ENCODE data around the gene MFAP4.

The MFAP4 gene

DNA sequence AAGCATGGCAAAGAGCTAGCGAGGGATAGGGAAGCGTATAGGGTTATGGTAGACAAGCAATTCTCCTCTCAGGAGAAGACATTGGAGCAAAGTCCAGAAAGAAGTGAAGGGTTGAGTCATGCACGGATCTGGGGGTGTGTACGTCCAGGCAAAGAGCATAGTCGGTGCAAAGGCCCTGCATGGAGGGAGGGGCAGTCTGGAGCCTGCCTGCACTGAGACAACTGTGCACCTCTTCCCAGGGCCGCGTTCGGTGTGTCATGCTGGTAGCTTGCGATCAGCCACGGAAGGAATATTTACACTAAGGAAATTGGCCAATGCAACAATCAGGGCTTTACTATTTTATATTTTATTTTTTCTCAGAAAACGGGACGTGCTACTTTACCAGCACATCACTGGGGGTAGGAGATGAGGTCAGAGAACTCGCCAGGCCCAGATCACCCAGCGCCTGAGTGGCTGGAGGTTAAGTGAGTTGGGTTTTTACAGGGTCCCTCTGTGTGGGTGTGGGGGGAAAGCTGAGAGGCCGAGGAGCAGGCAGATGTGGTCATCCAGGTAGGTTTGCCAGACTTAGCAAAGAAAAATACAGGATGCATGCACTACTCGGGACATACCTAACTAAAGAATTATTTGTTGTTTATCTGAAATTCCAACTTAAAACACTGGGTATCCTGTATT, 17.7 kb downstream of the MFAP4 start:
- ATAC-seq (replicated peaks; ENCODE audit: extremely low read depth, poor library complexity, severe bottlenecking) (no peak), DNase-seq (ENCODE audit: low spot score in 2 of 2) (no peak)
- peaks cover 43% of the 10 kb centered on the region for H3K4me1 Mint-ChIP-seq
- H3K27me3 Mint-ChIP-seq, result no peaks in the 10 kb centered on the region
- H3K4me3 Mint-ChIP-seq, result peak overlapping the region; percentile 78
- peaks cover 2% of the 10 kb centered on the region for H3K36me3 Mint-ChIP-seq (ENCODE audit: insufficient read depth)
- peak overlapping the region; percentile 95 for H3K27ac Mint-ChIP-seq (ENCODE audit: low read depth)
- H3K9me3 Mint-ChIP-seq, result no peaks in the 10 kb centered on the region

GRCh38 chr17:19368229-19368628, 18.8 kb downstream of the MFAP4 start:
- H3K9me3 Mint-ChIP-seq, result no peaks in the 10 kb centered on the region
- DNase-seq (ENCODE audit: low spot score in 2 of 2), result no peak
- H3K4me3 Mint-ChIP-seq, result peak overlapping the region; percentile 78
- H3K4me1 Mint-ChIP-seq, result peaks cover 43% of the 10 kb centered on the region
- peak overlapping the region; percentile 75 for H3K27ac Mint-ChIP-seq (ENCODE audit: low read depth)
- no peaks in the 10 kb centered on the region for H3K27me3 Mint-ChIP-seq
- H3K36me3 Mint-ChIP-seq (ENCODE audit: insufficient read depth), result peaks cover 2% of the 10 kb centered on the region
- no peak for ATAC-seq (replicated peaks; ENCODE audit: extremely low read depth, poor library complexity, severe bottlenecking)

GRCh38 chr17:19366637-19366972, 20.4 kb downstream of the MFAP4 start:
- DNase-seq (ENCODE audit: low spot score in 2 of 2) (no peak), ATAC-seq (replicated peaks; ENCODE audit: extremely low read depth, poor library complexity, severe bottlenecking) (no peak)
- Mint-ChIP-seq H3K4me1 (peaks cover 37% of the 10 kb centered on the region), H3K27me3 (no peaks in the 10 kb centered on the region), H3K27ac (ENCODE audit: low read depth) (no peak overlapping the region), H3K36me3 (ENCODE audit: insufficient read depth) (peaks cover 8% of the 10 kb centered on the region), H3K4me3 (no peak overlapping the region), H3K9me3 (no peaks in the 10 kb centered on the region)

DNA sequence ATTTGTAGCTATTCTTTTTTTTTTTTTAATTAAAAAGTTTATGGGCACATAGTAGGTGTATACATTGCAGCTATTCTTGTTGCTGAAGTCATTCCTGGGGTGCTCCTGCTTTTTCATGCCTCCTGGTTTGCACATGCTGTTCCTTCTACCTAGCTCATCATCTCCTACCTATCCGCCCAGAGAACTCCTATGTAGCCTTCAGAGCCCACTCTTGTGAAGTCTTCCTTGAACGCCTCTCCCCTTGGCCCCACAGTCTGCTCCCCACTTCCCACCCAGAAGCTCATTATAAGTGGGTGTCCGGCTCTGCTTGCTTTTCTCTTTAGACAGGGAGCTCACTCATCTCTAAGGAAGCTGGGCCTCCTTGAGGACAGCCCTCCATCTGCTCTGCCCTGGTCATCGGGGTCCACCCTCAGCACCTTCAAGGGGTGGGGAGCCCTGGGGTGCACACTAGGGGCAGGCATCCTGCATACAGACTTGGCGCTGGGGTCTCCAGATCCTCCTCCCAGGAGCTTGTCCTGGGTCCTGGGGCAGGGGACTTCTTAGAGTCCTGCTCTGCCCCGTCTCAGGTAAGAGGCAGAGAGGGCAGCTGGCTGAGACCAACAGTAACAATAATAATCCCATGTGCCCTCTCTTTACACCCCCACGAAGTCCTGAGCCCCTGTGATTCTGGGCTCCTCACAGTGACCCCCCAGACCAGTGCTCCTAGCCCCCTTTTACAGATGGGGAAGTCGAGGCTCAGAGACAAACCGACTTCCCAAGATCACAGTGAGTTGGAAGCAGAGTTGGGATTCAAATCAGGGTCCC, 21.0 kb downstream of the MFAP4 start:
- Mint-ChIP-seq H3K36me3 (ENCODE audit: insufficient read depth) (peaks cover 9% of the 10 kb centered on the region), H3K27ac (ENCODE audit: low read depth) (no peak overlapping the region), H3K4me3 (no peak overlapping the region), H3K4me1 (peaks cover 37% of the 10 kb centered on the region), H3K27me3 (no peaks in the 10 kb centered on the region), H3K9me3 (no peaks in the 10 kb centered on the region)
- ATAC-seq (replicated peaks; ENCODE audit: extremely low read depth, poor library complexity, severe bottlenecking) (no peak), DNase-seq (ENCODE audit: low spot score in 2 of 2) (no peak)

- H3K27me3 Mint-ChIP-seq, result no peaks in the 10 kb centered on the region
- no peaks in the 10 kb centered on the region for H3K9me3 Mint-ChIP-seq
- DNase-seq (ENCODE audit: low spot score in 2 of 2) (no peak), ATAC-seq (replicated peaks; ENCODE audit: extremely low read depth, poor library complexity, severe bottlenecking) (no peak)
- peaks cover 9% of the 10 kb centered on the region for H3K36me3 Mint-ChIP-seq (ENCODE audit: insufficient read depth)
- peaks cover 32% of the 10 kb centered on the region for H3K4me1 Mint-ChIP-seq
- no peak overlapping the region for H3K27ac Mint-ChIP-seq (ENCODE audit: low read depth)
- no peak overlapping the region for H3K4me3 Mint-ChIP-seq
Observed at GRCh38 chr17:19365499-19365817, 21.5 kb downstream of the MFAP4 start.

DNA sequence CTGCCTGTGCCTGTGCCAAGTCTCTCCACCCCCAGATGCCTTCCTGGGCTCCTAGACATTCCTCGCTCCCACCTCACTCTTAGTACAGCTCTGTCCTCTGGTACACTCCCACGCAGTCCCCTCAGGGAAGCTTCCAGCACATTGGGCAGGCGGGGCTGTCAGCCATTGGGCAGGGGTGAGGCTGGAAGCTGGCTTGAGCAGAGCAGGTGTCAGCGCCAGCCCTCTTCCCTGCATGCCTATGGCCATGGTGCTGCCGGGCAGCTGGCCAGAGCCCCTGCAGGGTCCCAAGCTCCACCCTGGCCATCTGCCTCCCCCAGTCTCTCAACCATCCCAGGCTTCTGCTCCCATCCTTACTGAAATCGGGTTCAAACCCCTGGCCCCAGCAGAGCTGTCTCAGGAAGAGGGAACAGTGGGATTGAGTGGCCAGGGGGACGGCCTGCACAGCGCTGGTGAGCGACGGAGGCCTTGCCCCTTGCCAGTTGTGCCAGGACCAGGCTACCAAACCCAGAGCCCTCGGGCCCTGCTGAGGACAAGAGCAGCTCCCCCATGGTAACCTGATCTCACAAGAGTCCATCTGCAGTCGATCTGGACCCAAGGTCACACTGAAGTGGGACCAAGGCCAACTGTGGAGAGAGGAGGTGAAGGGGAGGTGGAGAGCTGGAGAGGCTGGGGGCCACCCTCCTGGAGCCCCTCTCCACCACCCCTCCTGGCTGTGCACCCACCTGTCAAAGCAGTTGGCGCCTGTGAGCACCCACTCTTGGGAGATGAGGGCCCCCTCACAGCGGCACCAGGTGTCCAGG, 22.1 kb downstream of the MFAP4 start:
- Mint-ChIP-seq H3K4me3 (no peak overlapping the region), H3K27me3 (peaks cover under 1% of the 10 kb centered on the region), H3K36me3 (ENCODE audit: insufficient read depth) (peaks cover 9% of the 10 kb centered on the region), H3K9me3 (no peaks in the 10 kb centered on the region), H3K4me1 (peaks cover 27% of the 10 kb centered on the region), H3K27ac (ENCODE audit: low read depth) (no peak overlapping the region)
- no peak for ATAC-seq (replicated peaks; ENCODE audit: extremely low read depth, poor library complexity, severe bottlenecking)
- DNase-seq (ENCODE audit: low spot score in 2 of 2), result no peak

- Mint-ChIP-seq H3K4me3 (no peak overlapping the region), H3K4me1 (peaks cover 13% of the 10 kb centered on the region), H3K27me3 (peaks cover 14% of the 10 kb centered on the region), H3K9me3 (no peaks in the 10 kb centered on the region), H3K27ac (ENCODE audit: low read depth) (no peak overlapping the region), H3K36me3 (ENCODE audit: insufficient read depth) (peaks cover 9% of the 10 kb centered on the region)
- ATAC-seq (replicated peaks; ENCODE audit: extremely low read depth, poor library complexity, severe bottlenecking) (no peak), DNase-seq (ENCODE audit: low spot score in 2 of 2) (no peak)
Observed at GRCh38 chr17:19363460-19364035, 23.4 kb downstream of the MFAP4 start.

DNA sequence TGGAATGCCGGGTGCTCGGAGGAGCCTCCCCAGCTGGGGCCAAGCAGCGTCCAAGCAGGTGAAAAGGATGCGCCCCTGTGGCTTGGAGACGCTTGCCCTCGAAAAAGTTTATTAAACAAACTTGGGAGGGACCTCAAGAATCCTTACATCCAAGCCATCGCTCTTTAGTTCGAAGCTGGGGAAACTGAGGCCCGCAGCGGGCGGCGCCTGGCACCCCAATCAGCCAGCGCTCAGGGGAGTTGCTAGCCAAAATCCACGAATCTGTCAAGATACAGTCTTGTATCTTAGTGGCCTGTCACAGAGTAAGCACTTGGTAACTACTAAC, 23.9 kb downstream of the MFAP4 start:
- H3K4me1 Mint-ChIP-seq, result peaks cover 10% of the 10 kb centered on the region
- peak overlapping the region; percentile 74 for H3K4me3 Mint-ChIP-seq
- no peaks in the 10 kb centered on the region for H3K9me3 Mint-ChIP-seq
- DNase-seq (ENCODE audit: low spot score in 2 of 2) (no peak), ATAC-seq (replicated peaks; ENCODE audit: extremely low read depth, poor library complexity, severe bottlenecking) (no peak)
- peaks cover 19% of the 10 kb centered on the region for H3K27me3 Mint-ChIP-seq
- peak overlapping the region; percentile 79 for H3K27ac Mint-ChIP-seq (ENCODE audit: low read depth)
- H3K36me3 Mint-ChIP-seq (ENCODE audit: insufficient read depth), result peaks cover 9% of the 10 kb centered on the region

DNA sequence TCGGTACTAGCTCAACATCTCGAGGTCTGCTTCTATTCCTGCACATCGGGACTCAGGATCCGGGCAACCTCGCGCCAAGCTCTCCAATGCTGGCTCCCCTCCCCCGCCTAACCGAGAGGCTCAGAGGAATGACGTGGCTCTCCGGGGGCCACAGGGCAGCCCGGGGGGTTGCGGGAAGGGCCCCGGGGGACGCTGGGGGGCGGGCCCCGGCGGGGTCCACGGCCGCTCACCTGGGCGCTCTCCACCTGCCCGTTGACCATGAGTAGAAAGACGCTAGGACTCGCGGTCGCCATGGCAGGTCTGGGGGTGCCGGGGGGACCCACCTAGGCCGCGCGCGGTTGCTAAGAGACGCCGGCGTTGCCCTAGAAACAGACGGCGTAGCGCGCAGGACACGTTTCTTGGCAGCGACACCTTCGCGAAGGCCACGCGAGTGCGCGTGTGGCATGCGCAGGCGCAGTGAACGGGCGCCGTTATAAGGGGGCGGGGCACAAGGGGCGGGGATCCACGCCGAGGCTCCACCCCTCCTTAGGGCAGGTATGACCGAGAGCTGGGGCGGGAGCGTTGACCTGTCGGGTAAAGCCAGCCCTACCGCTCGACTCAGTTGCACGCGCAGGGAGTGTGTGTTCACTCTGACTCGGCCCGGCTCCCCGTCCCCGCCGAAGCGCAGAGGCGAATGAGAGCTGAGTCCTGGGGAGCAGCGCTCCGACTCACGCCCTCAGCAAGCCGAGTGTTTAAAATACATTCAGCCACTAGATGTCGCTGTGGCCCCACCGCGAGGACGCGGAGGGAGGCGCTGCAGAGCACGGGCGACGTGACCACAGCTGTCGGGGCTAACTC, 24.5 kb downstream of the MFAP4 start, which contains the start of gene B9D1:
B9D1 (minus strand) TSS at position 447 of the 837 bp plus-strand sequence; CDS start at position 293, 154 bp downstream.
- Mint-ChIP-seq H3K36me3 (ENCODE audit: insufficient read depth) (peaks cover 10% of the 10 kb centered on the region), H3K4me1 (peaks cover 10% of the 10 kb centered on the region), H3K9me3 (no peaks in the 10 kb centered on the region), H3K27me3 (peaks cover 22% of the 10 kb centered on the region), H3K4me3 (peak within 1 kb of the TSS; percentile 74), H3K27ac (ENCODE audit: low read depth) (peak within 1 kb of the TSS; percentile 79)
- ATAC-seq (replicated peaks; ENCODE audit: extremely low read depth, poor library complexity, severe bottlenecking) (peak; percentile 85), DNase-seq (ENCODE audit: low spot score in 2 of 2) (peak; percentile 90 to 91)

- ATAC-seq (replicated peaks; ENCODE audit: extremely low read depth, poor library complexity, severe bottlenecking) (no peak), DNase-seq (ENCODE audit: low spot score in 2 of 2) (no peak)
- Mint-ChIP-seq H3K36me3 (ENCODE audit: insufficient read depth) (peaks cover 12% of the 10 kb centered on the region), H3K4me3 (peak overlapping the region; percentile 74), H3K9me3 (no peaks in the 10 kb centered on the region), H3K4me1 (peaks cover 10% of the 10 kb centered on the region), H3K27ac (ENCODE audit: low read depth) (peak overlapping the region; percentile 79), H3K27me3 (peaks cover 22% of the 10 kb centered on the region)
Observed at GRCh38 chr17:19361944-19362276, 25.1 kb downstream of the MFAP4 start.

DNA sequence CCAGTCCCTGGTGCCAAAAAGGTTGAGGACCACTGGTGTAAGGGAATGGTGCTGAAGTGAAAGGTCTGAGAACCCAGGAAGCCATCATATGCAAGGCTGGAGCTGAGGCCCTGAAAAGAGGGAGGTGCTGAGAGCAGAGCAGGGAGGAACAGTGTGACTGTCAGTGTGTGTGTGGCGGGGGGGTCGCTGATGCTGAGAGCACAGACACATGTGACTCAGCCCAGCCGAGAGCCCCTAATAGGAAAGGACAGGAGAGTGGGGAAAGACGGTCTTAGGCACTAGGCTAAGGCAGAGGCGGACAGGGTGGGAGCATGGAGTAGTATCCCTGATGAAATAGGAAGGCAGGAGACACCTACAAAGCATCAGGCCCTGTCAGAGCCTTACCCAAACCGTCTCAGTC, 25.7 kb downstream of the MFAP4 start:
- Mint-ChIP-seq H3K27me3 (peaks cover 22% of the 10 kb centered on the region), H3K4me3 (peak overlapping the region; percentile 74)

DNA sequence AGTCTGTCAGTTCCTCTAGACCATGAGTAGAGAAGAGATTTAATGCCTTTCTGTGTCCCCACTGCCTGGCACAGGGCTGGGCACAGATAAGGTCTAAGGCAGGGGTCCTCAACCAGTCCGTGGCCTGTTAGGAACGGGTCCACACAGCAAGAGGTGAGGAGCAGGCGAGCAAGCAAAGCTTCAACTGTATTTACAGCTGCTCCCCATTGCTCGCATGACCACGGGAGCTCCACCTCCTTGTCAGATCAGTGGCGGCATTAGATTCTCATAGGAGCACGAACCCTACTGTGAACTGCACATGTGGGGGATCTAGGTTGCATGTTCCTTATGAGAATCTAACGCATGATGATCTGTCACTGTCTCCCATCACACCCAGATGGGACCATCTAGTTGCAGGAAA, 26.2 kb downstream of the MFAP4 start:
- peaks cover 22% of the 10 kb centered on the region for H3K27me3 Mint-ChIP-seq
- peak overlapping the region; percentile 76 for H3K27ac Mint-ChIP-seq (ENCODE audit: low read depth)
- H3K36me3 Mint-ChIP-seq (ENCODE audit: insufficient read depth), result peaks cover 12% of the 10 kb centered on the region
- H3K9me3 Mint-ChIP-seq, result no peaks in the 10 kb centered on the region
- ATAC-seq (replicated peaks; ENCODE audit: extremely low read depth, poor library complexity, severe bottlenecking) (no peak), DNase-seq (ENCODE audit: low spot score in 2 of 2) (no peak)
- peaks cover 10% of the 10 kb centered on the region for H3K4me1 Mint-ChIP-seq
- H3K4me3 Mint-ChIP-seq, result peak overlapping the region; percentile 74

More for the DNA sequence above, 25.7 kb downstream of the MFAP4 start:
- peak overlapping the region; percentile 76 for H3K27ac Mint-ChIP-seq (ENCODE audit: low read depth)
- H3K9me3 Mint-ChIP-seq, result no peaks in the 10 kb centered on the region
- peaks cover 10% of the 10 kb centered on the region for H3K4me1 Mint-ChIP-seq
- H3K36me3 Mint-ChIP-seq (ENCODE audit: insufficient read depth), result peaks cover 12% of the 10 kb centered on the region
- ATAC-seq (replicated peaks; ENCODE audit: extremely low read depth, poor library complexity, severe bottlenecking) (no peak), DNase-seq (ENCODE audit: low spot score in 2 of 2) (no peak)
